Inflammatory macrophage (primary cell): Measurements from ENCODE around the gene TBC1D9B.
"Not testable (repeated sequence)": the region's sequence is repeated elsewhere in the genome, so short reads cannot be mapped to it uniquely, and the experiment has no call there.

Experiments
- DNase-seq, 2 donors: peaks; one replicate each; pipeline ENCODE4 v3.0.0-alpha.2; 2020 to 2022

TBC1D9B gene

GRCh38 chr5:179836225-179837019, 71.3 kb downstream of the TBC1D9B start:
- DNase-seq, result no peak

GRCh38 chr5:179834871-179835270, 72.8 kb downstream of the TBC1D9B start:
- DNase-seq, result not testable (repeated sequence)

DNA sequence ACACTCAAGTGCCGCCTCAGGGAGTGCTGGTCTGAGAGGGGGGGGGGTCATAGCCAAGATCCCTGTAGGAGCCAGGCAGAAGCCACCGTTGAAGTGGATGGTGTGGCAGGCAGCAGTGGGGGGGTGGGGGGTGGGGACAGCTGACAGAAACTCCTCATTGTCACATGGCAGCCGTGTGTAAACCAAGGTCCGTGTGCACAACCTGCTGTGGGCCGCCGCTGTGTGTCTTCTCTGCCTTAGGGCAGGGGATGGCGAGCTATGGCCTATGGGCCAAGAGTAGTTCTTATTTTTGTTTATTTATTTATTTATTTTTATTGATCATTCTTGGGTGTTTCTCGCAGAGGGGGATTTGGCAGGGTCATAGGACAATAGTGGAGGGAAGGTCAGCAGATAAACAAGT, 73.6 kb downstream of the TBC1D9B start:
- no peak for DNase-seq

- no peak for DNase-seq
Observed at GRCh38 chr5:179833709-179834070, 74.0 kb downstream of the TBC1D9B start.

- DNase-seq, result no peak
Observed at GRCh38 chr5:179833056-179833708, 74.5 kb downstream of the TBC1D9B start.

- DNase-seq, result no peak
Observed at GRCh38 chr5:179832039-179832745, 75.5 kb downstream of the TBC1D9B start.

DNA sequence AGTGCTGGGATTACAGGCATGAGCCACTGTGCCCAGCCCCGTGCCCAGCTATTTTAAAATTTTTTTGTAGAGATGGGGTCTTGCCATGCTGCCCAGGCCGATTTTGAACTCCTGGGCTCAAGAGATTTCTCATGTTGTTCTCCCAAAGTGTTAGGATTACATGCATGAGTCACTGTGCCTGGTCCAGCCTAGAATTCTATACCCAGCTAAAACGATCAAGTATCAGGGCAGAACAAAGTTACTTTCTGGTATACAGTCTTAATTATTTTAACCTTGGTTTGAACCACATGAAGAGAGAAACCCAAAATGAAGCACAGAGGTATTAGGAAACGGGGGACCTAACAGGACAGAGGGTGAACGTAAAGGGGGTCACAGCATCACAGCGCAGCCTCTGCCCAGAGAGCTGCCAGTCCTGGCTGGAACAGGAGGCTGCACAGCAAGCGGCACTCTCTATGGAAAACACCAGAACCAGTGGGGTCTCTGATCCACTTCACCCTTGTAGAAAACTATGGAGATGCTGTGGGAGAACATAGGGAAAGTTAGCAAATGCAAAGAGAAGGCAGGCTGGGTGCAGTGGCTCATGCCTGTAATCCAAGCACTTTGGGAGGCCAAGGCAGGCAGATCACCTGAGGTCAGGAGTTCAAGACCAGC, 76.8 kb downstream of the TBC1D9B start:
- DNase-seq, result no peak

DNA sequence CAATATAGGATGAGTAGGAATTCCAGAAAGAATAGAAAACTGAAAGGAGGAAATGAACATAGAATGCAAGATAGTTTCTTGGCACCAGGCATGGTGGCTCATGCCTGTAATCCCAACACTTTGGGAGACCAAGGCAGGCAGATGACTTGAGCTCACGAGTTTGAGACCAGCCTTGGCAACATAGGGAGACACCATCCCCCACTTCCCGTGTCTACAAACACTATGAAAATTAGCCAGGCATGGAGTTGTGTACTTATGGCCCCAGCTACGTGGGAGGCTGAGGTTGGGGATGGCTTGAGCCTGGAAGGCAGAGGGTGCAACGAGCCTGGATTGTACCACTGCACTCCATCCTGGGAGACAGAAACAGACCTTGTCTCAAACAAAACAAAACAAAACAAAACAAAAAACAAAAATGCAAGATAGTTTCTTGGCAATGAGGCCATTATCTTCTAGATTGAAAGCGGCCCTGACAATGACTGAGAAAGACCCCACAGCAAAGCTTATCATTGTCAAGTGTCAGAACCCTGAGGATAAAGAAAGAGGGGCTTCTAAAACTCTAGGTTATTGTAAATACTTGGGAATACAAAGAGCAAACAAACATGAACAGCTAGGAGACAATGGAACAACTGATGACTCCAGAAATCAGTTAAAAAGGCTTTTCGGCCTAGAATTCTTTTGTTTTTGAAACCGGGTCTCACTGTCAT, 77.8 kb downstream of the TBC1D9B start:
- DNase-seq, result no peak

DNA sequence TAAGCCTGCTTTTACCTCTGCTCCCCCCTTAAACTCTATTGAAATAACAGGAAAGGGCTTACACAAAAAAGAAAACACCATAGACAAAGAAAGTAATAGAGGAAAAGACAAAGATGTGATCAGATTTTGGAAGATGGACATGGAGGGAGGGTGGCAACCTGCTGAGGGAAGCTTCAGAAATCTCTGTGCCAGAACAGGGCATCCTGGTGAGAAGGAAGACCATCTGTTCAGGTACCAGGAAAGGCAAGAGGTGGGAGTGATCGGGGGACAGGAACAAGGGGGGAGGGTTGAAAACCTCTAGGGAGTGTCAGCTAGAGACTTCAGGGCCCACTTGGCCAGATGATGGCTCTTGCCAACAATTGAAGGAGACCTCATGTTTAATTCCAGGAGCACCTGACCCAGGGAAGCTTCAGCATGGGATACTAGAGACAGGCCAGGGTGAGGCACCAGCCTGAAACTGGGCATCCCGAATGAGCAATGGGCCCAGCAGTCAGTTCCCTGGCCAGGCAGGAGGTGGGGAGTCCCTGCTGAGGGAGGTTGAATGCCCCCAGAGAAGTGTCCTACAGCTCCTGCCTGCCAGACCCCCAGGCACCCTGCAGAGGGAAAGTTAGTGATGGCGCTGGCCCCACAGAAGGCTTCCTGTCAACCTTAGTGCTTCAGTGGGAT, 78.8 kb downstream of the TBC1D9B start:
- DNase-seq, result no peak

DNA sequence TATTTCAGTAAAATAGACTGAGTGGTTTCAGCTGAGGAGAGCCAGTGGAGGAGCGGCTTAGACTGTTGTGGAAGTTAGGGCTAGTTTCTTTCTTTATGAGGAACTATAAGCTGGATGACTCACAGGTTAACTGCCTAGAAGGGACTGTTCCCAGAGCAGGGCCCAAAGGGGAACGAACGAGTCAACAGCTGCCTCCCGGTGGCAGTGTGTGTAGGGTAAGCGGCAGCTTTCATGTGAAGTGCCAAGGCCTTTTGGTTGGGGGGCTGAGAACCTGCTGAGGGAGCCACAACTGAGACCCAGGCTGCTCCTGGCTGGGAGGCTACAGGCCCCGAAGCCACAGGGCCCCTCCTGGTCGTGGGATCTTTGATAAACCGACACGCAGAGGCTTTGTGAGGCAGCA, 80.0 kb downstream of the TBC1D9B start:
- peak; percentile 87 to 89 for DNase-seq

GRCh38 chr5:179825655-179826182, 82.0 kb downstream of the TBC1D9B start:
- no peak for DNase-seq

GRCh38 chr5:179824745-179825112, 83.0 kb downstream of the TBC1D9B start:
- DNase-seq, result no peak

DNA sequence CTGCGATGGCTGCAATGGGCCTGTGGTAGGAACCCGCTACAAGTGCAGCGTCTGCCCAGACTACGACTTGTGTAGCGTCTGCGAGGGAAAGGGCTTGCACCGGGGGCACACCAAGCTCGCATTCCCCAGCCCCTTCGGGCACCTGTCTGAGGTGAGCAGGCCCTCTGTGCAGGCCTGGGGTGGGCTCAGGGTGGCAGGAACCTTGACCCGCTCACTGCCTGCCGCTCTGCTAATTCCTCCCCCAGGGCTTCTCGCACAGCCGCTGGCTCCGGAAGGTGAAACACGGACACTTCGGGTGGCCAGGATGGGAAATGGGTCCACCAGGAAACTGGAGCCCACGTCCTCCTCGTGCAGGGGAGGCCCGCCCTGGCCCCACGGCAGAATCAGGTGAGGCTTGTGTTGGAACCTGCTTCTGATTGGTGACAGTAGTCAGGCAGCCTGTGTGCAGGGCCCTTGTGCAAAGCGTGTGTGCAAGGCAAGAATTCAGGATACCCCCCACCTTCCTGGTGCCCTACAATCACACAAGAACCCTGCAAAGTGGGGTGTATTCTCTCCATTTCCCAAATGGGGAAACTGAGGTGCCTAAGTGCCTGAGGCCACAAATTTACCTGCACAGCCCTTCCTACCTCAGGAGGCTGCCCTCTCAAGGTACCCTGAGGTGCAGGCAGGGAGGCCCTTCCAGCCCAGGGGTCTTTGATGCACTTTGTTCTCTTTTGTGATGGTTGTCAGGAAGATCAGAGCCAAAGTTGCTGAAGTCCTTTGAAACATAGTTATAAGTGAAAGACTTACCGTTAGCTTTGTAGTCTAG, 83.6 kb downstream of the TBC1D9B start:
- DNase-seq, result no peak

DNA sequence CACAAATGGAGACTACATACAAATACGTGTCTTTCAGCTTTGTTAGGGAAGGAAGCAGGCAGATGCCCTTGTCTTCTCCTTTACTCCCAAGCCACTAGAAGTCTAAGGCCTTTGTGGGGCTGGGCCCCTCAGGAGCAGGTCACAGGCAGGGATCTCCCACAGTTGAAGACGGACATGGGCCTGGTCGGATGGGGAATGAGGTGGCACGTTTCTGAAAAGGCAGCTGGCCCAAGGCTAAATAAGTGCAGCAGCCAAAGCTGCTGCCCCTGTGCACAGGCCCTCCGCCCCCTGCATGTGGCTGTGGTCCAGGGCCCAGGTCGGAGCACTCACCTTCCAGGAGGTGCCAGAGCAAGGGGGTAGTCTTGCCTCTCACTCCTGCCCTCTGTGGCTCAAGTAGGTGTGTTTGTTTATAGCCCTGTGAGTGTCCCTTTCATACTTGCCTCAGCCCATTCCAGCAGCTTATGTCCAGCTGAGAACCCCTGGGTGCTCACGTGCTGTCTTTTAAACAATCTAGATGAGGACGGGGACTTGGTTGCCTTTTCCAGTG, 85.2 kb downstream of the TBC1D9B start:
- no peak for DNase-seq

GRCh38 chr5:179822059-179822432, 85.7 kb downstream of the TBC1D9B start:
- DNase-seq, result no peak

DNA sequence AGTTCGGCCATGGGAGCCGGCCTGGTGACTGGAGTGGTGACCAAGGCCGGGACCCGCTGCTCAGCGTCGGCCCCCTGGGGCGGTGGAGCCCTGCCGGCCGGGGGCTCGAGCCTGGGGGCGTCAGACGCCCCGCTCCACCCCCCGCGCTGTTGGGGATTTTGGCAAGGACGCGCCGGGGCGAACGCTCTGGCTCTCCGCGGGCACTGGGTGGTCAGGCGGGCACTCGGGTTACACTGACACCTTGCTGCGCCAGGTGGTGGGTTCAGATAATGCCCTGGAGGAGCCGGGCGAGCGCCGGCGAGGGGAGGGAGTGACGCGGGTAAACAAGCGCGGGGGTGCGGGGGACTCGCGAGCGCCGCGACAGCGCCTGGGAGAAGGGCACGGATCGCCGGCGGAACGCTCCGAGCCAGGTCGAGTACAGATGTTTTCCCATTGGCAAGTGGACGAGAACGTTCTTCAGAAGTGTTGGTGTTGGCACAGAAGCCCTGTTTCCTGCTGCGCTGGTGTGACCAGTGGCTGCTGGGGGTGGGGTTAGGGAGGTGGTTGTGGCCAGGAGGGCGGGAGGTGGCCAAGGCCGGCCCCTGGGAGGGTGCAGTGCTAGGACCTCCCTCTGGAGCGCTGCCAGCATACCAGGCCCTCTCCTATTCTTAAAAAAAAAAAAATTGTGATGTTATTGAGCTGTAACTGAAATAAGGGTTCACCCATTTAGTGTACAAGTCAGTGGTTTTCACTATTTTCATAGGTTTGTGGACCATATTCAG, 86.2 kb downstream of the TBC1D9B start:
- DNase-seq, result peak; percentile 90 to 91

- peak; percentile 82 to 91 for DNase-seq
Observed at GRCh38 chr5:179820483-179821297, 87.0 kb downstream of the TBC1D9B start, which contains the start of gene SQSTM1. TSS of gene SQSTM1 (plus strand) at chr5:179820905. CDS start at chr5:179820937, 32 bp downstream.

GRCh38 chr5:179820127-179820482, 87.6 kb downstream of the TBC1D9B start:
- peak in 1 of 2 donors; percentile 20 for DNase-seq
